HepG2 (cell line): ENCODE results near the gene THRB. TPM values are rescaled to one million over a fixed set of nuclear protein-coding genes. Genes with fewer than 3 reads are reported as not detected.
A peak's percentile ranks its signal among the peaks of the same experiment; 100 is the strongest.

Experiments used
- ATAC-seq: fragments of 200-7000 bp; cut with Tn5 transposase; 3 replicates; pipeline ENCODE4 v1.9.1; 2020; ENCODE audit warnings: mild to moderate bottlenecking, moderate library complexity
- BruUV-seq: library from RNA; stranded (reverse); fragments of 400-500 nt; replicated peaks from 2 replicates; lab custom pipeline; 2021; lab: Mats Ljungman, UMichigan
- CTCF ChIA-PET: fragments of 300-600 bp; formaldehyde crosslinking; extraction: SDS; loops from one replicate; lab custom pipeline; 2021; ENCODE audit warnings: low total read pairs, inconsistent platforms, low intra/inter-chr PET ratio; lab: Yijun Ruan, JAX
- POLR2A ChIA-PET: fragments of 350-600 bp; sonication (Branson Sonifier 250); formaldehyde crosslinking; loops from one replicate; lab custom pipeline; 2020; ENCODE audit warnings: antibody characterized with exemption, inconsistent platforms; lab: Yijun Ruan, JAX
- DNase-seq: peaks from one replicate; pipeline ENCODE4 v3.0.0-alpha.2; 2015; ENCODE audit warnings: low spot score
- FAIRE-seq: peaks from 3 replicates; lab custom pipeline; 2011; peaks lifted over from hg19 to GRCh38; lab: Jason Lieb, UNC
- H2AFZ ChIP-seq: one replicate; pipeline ENCODE4 v1.6.1; 2011; ENCODE audit warnings: low read length, inconsistent platforms
- H3K27ac ChIP-seq: fragments of 300-600 bp; 3 replicates; pipeline ENCODE4 v1.8.0; 2011; ENCODE audit warnings: mixed run types, mild to moderate bottlenecking, mixed read lengths, low read length, inconsistent platforms; ENCODE audit not compliant: insufficient read depth; ENCODE audit errors: extremely low read length
- H3K27me3 ChIP-seq, 2 experiments: fragments of 200-600 bp in 1 of 2; 2 replicates in 1 of 2; 3 replicates in 1 of 2; pipeline versions ENCODE4 v1.6.0 to v1.8.0; 2011; ENCODE audit warnings: low read length in 2 of 2, mild to moderate bottlenecking in 2 of 2, moderate library complexity in 2 of 2, inconsistent platforms in 1 of 2; ENCODE audit not compliant: insufficient read depth in 2 of 2, control insufficient read depth in 1 of 2
- H3K36me3 ChIP-seq, 2 experiments: fragments of 200-600 bp in 1 of 2; replicated peaks in 1 of 2; 2 replicates in 1 of 2; 3 replicates in 1 of 2; pipeline versions ENCODE4 v1.5.1 to v1.8.0; 2011; ENCODE audit warnings: low read length in 2 of 2, inconsistent platforms in 1 of 2; ENCODE audit not compliant: insufficient read depth in 2 of 2, control insufficient read depth in 1 of 2
- H3K4me1 ChIP-seq: 2 replicates; pipeline ENCODE4 v1.5.1; 2012; ENCODE audit warnings: low read length, inconsistent platforms; ENCODE audit not compliant: insufficient read depth
- H3K4me2 ChIP-seq: 2 replicates; pipeline ENCODE4 v1.6.0; 2011; ENCODE audit warnings: low read depth, low read length, inconsistent platforms
- H3K4me3 ChIP-seq, 3 experiments: fragments of 200-600 bp in 1 of 3; sonication (generic), shearing (Covaris generic) in 1 of 3; replicated peaks in 1 of 3; 2 replicates each; pipeline ENCODE4 v1.5.1; 2011 to 2016; ENCODE audit warnings: low read length in 3 of 3, inconsistent platforms in 2 of 3, low read depth in 2 of 3, mild to moderate bottlenecking in 2 of 3, control low read depth in 1 of 3, mixed read lengths in 1 of 3; ENCODE audit not compliant: insufficient read depth in 1 of 3
- H3K79me2 ChIP-seq: one replicate; pipeline ENCODE4 v1.6.1; 2011; ENCODE audit warnings: low read length, inconsistent platforms; ENCODE audit not compliant: insufficient read depth
- H3K9ac ChIP-seq: 2 replicates; pipeline ENCODE4 v1.6.0; 2011; ENCODE audit warnings: mild to moderate bottlenecking, low read depth, low read length, inconsistent platforms; ENCODE audit not compliant: insufficient read depth
- H3K9me3 ChIP-seq: 2 replicates; pipeline ENCODE4 v1.5.1; 2012; ENCODE audit warnings: mild to moderate bottlenecking, low read length
- H4K20me1 ChIP-seq: 2 replicates; pipeline ENCODE4 v1.6.0; 2011; ENCODE audit warnings: inconsistent platforms, mild to moderate bottlenecking, low read length, moderate library complexity; ENCODE audit not compliant: insufficient read depth
- CERS6 ChIP-seq: sonication (generic); formaldehyde crosslinking; IDR thresholded peaks from 2 replicates; pipeline ENCODE4 v1.5.0; 2020; ENCODE audit warnings: missing genetic modification reagents
- HMGXB3 ChIP-seq: sonication (generic); formaldehyde crosslinking; IDR thresholded peaks from 2 replicates; pipeline ENCODE4 v1.4.0; 2020; ENCODE audit warnings: missing genetic modification reagents, borderline replicate concordance
- RBAK ChIP-seq: sonication (generic); formaldehyde crosslinking; IDR thresholded peaks from 2 replicates; pipeline ENCODE4 v1.5.1; 2020; ENCODE audit warnings: mild to moderate bottlenecking, missing genetic modification reagents
- SMAD3 ChIP-seq: sonication (generic); formaldehyde crosslinking; IDR thresholded peaks from 2 replicates; pipeline ENCODE4 v1.4.0; 2020; ENCODE audit warnings: missing genetic modification reagents
- ZBTB38 ChIP-seq: sonication (generic); formaldehyde crosslinking; IDR thresholded peaks from 2 replicates; pipeline ENCODE4 v1.5.1; 2020; ENCODE audit warnings: mild to moderate bottlenecking, missing genetic modification reagents
- ZFX ChIP-seq: sonication (generic); formaldehyde crosslinking; IDR thresholded peaks from 2 replicates; pipeline ENCODE4 v1.4.0; 2020; ENCODE audit warnings: mild to moderate bottlenecking, low read depth, missing genetic modification reagents, moderate library complexity
- ZNF136 ChIP-seq: sonication (generic); formaldehyde crosslinking; IDR thresholded peaks from 2 replicates; pipeline ENCODE4 v1.8.1; 2022; ENCODE audit warnings: low read depth, mild to moderate bottlenecking, moderate library complexity, missing genetic modification reagents
- ZNF317 ChIP-seq: sonication (generic); formaldehyde crosslinking; IDR thresholded peaks from 2 replicates; pipeline ENCODE4 v1.5.0; 2020; ENCODE audit warnings: mild to moderate bottlenecking, missing genetic modification reagents
- ZNF501 ChIP-seq: sonication (generic); formaldehyde crosslinking; IDR thresholded peaks from 2 replicates; pipeline ENCODE4 v1.5.1; 2020; ENCODE audit warnings: mild to moderate bottlenecking, moderate library complexity, missing genetic modification reagents
- ZNF687 ChIP-seq: sonication (generic); formaldehyde crosslinking; IDR thresholded peaks from 2 replicates; pipeline ENCODE4 v1.5.1; 2020; ENCODE audit warnings: mild to moderate bottlenecking, missing genetic modification reagents, moderate library complexity
- WGBS: methylation state at CpG from one replicate; pipeline ENCODE4 v1.1.6; 2017; ENCODE audit warnings: low lambda C conversion rate; 5-methylcytosine and 5-hydroxymethylcytosine counted together
- in situ Hi-C: cut with HindIII; loops from 2 replicates; pipeline ENCODE4 v1.10.0; 2017; ENCODE audit warnings: low pct_unique_long_range_greater_than_20kb; ENCODE audit not compliant: extremely low pct_ligation_motif_present
- intact Hi-C: fragments of 100-400 bp; cut with micrococcal nuclease; formaldehyde crosslinking; loops from one replicate; pipeline ENCODE4 v1.10.0; 2022; ENCODE audit not compliant: unreplicated experiment
- polyA plus RNA-seq, 8 experiments: library from polyadenylated mRNA; depleted of rRNA in 3 of 8; stranded (reverse) in 7 of 8; unstranded in 1 of 8; fragments of >200 nt; fragmentation: Illumina TruSeq in 4 of 8; extraction: Trizol in 4 of 8; gene quantifications; 2 replicates each; pipeline versions ENCODE4 v1.2.1 to v1.2.3, GENCODE V29; 2011 to 2016; ENCODE audit warnings: low read depth in 4 of 8, missing spikeins in 1 of 8, mixed read lengths in 1 of 8; ENCODE audit not compliant: insufficient read depth in 1 of 8
- total RNA-seq, 5 experiments: library from RNA; depleted of rRNA; stranded (reverse); fragments of >200 nt; fragmentation: Illumina TruSeq; extraction: Trizol; gene quantifications; 2 replicates each; pipeline ENCODE4 v1.2.3, GENCODE V29; 2016; ENCODE audit warnings: low read depth in 1 of 5

The THRB gene
- total and polyA plus RNA-seq, 2 of the 13 experiments (the other 11 are each of a cell fraction or from before 2014, with no cell fraction given): 4.7 to 22.7 TPM

GRCh38 chr3:24451461-24452099 is 43.1 kb downstream of the THRB start:
- Histone ChIP-seq H3K27me3 (no peaks in the 10 kb centered on the region), H3K4me3 (peak overlapping the region; percentile 35 to 68 (median 56); a peak in 5 of 6 replicates), H4K20me1 (no peaks in the 10 kb centered on the region), H3K9ac (peak overlapping the region; percentile 88), H3K36me3 (no peaks in the 10 kb centered on the region), H3K9me3 (no peaks in the 10 kb centered on the region), H3K27ac (peak overlapping the region; percentile 99), H2AFZ (no peak overlapping the region), H3K79me2 (peaks cover 44% of the 10 kb centered on the region), H3K4me2 (peak overlapping the region; percentile 76), H3K4me1 (peaks cover 57% of the 10 kb centered on the region)
- peak; percentile 99 for DNase-seq
- ATAC-seq: peak; percentile 95
- ChIA-PET CTCF (interaction anchor here (1.2 kb wide), 1 partner anchor 43 kb away, joined by 4 read pairs; the partner anchor contains the start of gene THRB), POLR2A (interaction anchor here (0.7 to 3.6 kb wide), 26 partner anchors 9 to 535 kb away, joined by 3 to 86 read pairs (median 7); partner anchors contain the start of genes NKIRAS1, RPL15 and THRB)
- in situ Hi-C loops: no loop called here
- 1% methylated on average over 7 of the region's 7 CpGs for WGBS
- intact Hi-C loops: loop anchor here (1.0 to 5.0 kb wide), 5 partner anchors 43 to 189 kb away; partner anchors contain the start of gene THRB
- FAIRE-seq: peak; percentile 95
- no TSS peak for BruUV-seq
- peak; percentile 62; the same call in 1 of the 2 replicates for TF ChIP-seq HMGXB3
- 0 out of 2 replicates have a peak, but pooled peaks have one; percentile 40 for TF ChIP-seq RBAK (CRISPR knock-in tag)
- TF ChIP-seq ZBTB38 (CRISPR knock-in tag): no peak
- no peak for TF ChIP-seq ZNF687 (CRISPR knock-in tag)
- TF ChIP-seq ZNF136 (CRISPR knock-in tag): 0 out of 2 replicates have a peak, but pooled peaks have one; percentile 35
- TF ChIP-seq ZFX (CRISPR knock-in tag): peak; percentile 67
- peak; percentile 75; the same call in 1 of the 2 replicates for TF ChIP-seq ZNF317 (CRISPR knock-in tag)
- TF ChIP-seq ZNF501 (CRISPR knock-in tag): peak; percentile 70; the same call in 1 of the 2 replicates
- TF ChIP-seq CERS6 (CRISPR knock-in tag): no peak
- TF ChIP-seq SMAD3 (CRISPR knock-in tag): peak; percentile 89
